ENCODE measurements around the gene EEF1G. TPM values are rescaled to one million over a fixed set of nuclear protein-coding genes. Genes with fewer than 3 reads are reported as not detected.

The EEF1G gene
- polyA plus RNA-seq, 2 of the 4 experiments (the other 2 are of a cell fraction) = 1,570 to 1,728 TPM

- TF ChIP-seq FOSL2 (IDR thresholded peaks at IDR 0.05) (no peak), FOSL2 (CRISPR knock-in tag; IDR thresholded peaks at IDR 0.05) (no peak), HOXB5 (CRISPR knock-in tag; IDR thresholded peaks at IDR 0.05) (no peak), KDM5A (IDR thresholded peaks at IDR 0.05) (no peak), NR3C1 (IDR thresholded peaks at IDR 0.05) (no peak), GATA3 (IDR thresholded peaks at IDR 0.05; ENCODE audit: borderline replicate concordance) (peak; percentile 36; the same call in 1 of the 2 replicates), PHF8 (IDR thresholded peaks at IDR 0.05; ENCODE audit: borderline replicate concordance, low read depth) (no peak), ZC3H11A (IDR thresholded peaks at IDR 0.05) (no peak)
Observed at GRCh38 chr11:62548545-62549335, 25.0 kb downstream of the EEF1G start (continued).

- H3K9me3 ChIP-seq = no peaks in the 10 kb centered on the region
- H3K4me2 ChIP-seq = peak overlapping the region; percentile 96
- FAIRE-seq = no peak
- ATAC-seq = peak; percentile 1 to 4; a peak in 3 of 6 replicates
- TF ChIP-seq CBX8 (IDR thresholded peaks at IDR 0.05) = no peak
- TF ChIP-seq USF2 (IDR thresholded peaks at IDR 0.05) = no peak
- peak overlapping the region; percentile 96 for H3K4me3 ChIP-seq
- 8% methylated on average over 8 of the region's 8 CpGs for WGBS (ENCODE audit: missing lambda C conversion rate)
- H3K27ac ChIP-seq = peak overlapping the region; percentile 97 to 98
- CTCF ChIA-PET = interaction anchor here (0.6 to 13.4 kb wide), 11 partner anchors 8 to 154 kb away, joined by 3 to 296 read pairs (median 6); no protein-coding TSS in a partner anchor
- peak; percentile 48 to 65 for DNase-seq (ENCODE audit: low read depth in 1 of 2, low spot score in 1 of 2)
- H3K4me1 ChIP-seq = peaks cover 61% of the 10 kb centered on the region
- POLR2A ChIA-PET = interaction anchor here (1.1 kb wide), 1 partner anchor 13 kb away, joined by 6 read pairs; no protein-coding TSS in a partner anchor
Observed at GRCh38 chr11:62547691-62548281, 25.9 kb downstream of the EEF1G start.

GRCh38 chr11:62546929-62547625, 26.6 kb downstream of the EEF1G start:
- Histone ChIP-seq H3K4me3 (peak overlapping the region; percentile 96), H3K27ac (peak overlapping the region; percentile 97 to 98), H3K4me1 (peaks cover 61% of the 10 kb centered on the region), H3K9me3 (no peaks in the 10 kb centered on the region), H3K4me2 (peak overlapping the region; percentile 96)
- CTCF ChIA-PET = interaction anchor here (1.2 to 13.4 kb wide), 7 partner anchors 9 to 154 kb away, joined by 3 to 296 read pairs (median 10); no protein-coding TSS in a partner anchor
- TF ChIP-seq ATOH8 (CRISPR knock-in tag; IDR thresholded peaks at IDR 0.05; ENCODE audit: low read depth) (no peak), SREBF2 (IDR thresholded peaks at IDR 0.05) (no peak), REST (IDR thresholded peaks at IDR 0.05) (peak; percentile 33; the same call in 1 of the 2 replicates), MAZ (IDR thresholded peaks at IDR 0.05; ENCODE audit: borderline replicate concordance, low read depth, low read length) (no peak), ZFP36 (IDR thresholded peaks at IDR 0.05; ENCODE audit: borderline replicate concordance, partially characterized antibody) (no peak), JUNB (IDR thresholded peaks at IDR 0.05) (no peak), RFX5 (IDR thresholded peaks at IDR 0.05) (no peak)
- POLR2A ChIA-PET = interaction anchor here (0.6 to 1.8 kb wide), 7 partner anchors 9 to 152 kb away, joined by 3 to 9 read pairs (median 4); partner anchors contain the start of genes EEF1G and TUT1
- ATAC-seq (peak; percentile 14 to 20), DNase-seq (ENCODE audit: low read depth in 1 of 2, low spot score in 1 of 2) (peak; percentile 66 to 75), FAIRE-seq (no peak)
- 2% methylated on average over 34 of the region's 40 CpGs for WGBS (ENCODE audit: missing lambda C conversion rate)

Measured in A549 (cell line).